Stimulated activated CD8-positive, alpha-beta memory T cell treated with anti-CD3 and anti-CD28 coated beads, Interleukin-7, amount 100 ng/mL, for 24 hours (primary cell): ENCODE data around the gene PSG3.
A peak's percentile ranks its signal among the peaks of the same experiment; 100 is the strongest.
"Not testable (repeated sequence)": the region's sequence is repeated elsewhere in the genome, so short reads cannot be mapped to it uniquely, and the experiment has no call there.

Experiments
- DNase-seq: peaks from one replicate; pipeline ENCODE4 v3.0.0-alpha.2; 2020; ENCODE audit warnings: low read depth

Gene PSG3

GRCh38 chr19:42740381-42740780, at the start of gene PSG3:
Gene PSG3, minus strand, starts transcription at chr19:42740481. Its CDS starts 97 bp downstream, at chr19:42740384.
- DNase-seq: not testable (repeated sequence)

DNA sequence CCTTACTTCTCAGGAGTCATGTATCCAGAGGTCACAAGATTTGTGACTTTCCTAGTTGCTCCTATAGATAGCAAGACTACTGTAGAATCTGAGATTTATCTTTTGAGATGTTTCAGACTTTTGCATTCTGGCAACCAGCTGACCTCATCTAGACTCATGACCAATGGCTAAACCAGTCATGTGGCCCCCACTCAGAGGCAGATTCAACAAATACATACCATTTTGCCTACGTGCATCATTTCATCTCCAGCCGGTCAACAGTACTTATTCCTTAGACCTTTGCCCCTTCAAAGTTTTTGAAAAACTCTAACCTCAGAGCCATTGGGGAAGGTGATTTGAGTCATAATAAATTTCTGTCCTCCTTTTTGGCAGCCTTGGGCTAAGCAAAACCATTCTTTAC, 48.5 kb upstream of the PSG3 start:
- not testable (repeated sequence) for DNase-seq

DNA sequence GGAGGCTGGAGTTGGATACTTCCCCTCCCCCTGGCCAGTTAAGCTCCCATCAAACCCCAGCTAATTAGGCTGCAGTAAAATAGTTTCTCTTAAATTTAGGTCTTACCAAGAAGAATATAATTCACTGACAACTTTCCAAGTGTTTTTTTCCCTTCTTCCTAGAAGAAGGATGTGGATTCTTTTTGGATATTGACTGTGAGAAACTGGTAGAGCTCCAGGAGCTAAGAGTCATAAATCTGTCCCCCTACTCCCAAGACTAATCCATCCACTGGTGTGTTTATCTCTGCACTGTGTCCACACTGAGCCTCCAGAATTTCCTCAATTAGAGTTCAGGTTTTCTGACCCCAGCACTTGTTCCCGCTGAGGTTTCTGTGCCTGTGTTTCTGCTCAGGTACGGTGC, 47.5 kb upstream of the PSG3 start:
- DNase-seq: not testable (repeated sequence)

GRCh38 chr19:42776750-42777612, 36.7 kb upstream of the PSG3 start:
- DNase-seq: peak; percentile 14

- not testable (repeated sequence) for DNase-seq
Measured at GRCh38 chr19:42774510-42775158, 34.4 kb upstream of the PSG3 start.

DNA sequence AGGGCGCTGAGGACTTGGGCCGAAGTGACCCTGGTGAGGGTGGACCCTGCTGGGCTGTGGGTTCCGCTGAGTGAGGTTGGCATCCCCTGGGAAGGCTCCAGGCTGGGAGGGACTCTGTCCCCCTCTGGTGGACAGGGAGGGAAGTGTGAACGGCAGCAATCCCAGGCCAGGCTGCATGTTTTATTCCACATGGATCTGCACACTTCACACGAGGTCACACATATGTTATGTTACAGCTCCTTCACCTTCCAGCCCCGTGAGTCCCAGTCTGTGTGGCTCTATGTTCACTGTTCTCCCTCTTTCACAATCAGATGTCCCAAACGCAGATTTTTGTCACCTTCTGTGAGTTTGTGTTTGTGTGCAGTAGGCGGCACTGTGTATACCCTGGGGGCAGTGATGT, 27.0 kb upstream of the PSG3 start:
- DNase-seq: not testable (repeated sequence)

- not testable (repeated sequence) for DNase-seq
Measured at GRCh38 chr19:42766871-42767270, 26.6 kb upstream of the PSG3 start.

GRCh38 chr19:42764836-42765235, 24.6 kb upstream of the PSG3 start:
- DNase-seq: no peak

DNA sequence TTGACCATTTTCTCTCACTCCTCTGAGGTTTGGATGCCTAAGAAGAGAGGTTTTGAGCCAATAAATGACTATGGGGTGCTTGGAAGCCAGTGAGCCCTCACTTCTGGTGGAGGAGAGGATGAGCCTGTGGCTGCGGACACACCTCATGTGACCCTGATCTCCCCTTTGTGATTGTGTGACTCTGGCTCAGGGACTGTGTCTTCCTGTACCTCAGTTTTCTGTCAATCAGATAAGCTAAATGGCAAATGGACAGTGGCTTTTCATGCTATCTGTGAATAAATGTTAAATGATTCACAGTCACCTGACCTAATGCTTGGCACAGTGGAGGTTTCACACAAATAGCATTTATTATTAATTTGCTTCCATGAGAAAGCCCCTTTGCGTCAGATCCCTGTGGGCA, 22.5 kb upstream of the PSG3 start:
- DNase-seq: no peak

- not testable (repeated sequence) for DNase-seq
Measured at GRCh38 chr19:42761924-42762295, 21.6 kb upstream of the PSG3 start.

DNA sequence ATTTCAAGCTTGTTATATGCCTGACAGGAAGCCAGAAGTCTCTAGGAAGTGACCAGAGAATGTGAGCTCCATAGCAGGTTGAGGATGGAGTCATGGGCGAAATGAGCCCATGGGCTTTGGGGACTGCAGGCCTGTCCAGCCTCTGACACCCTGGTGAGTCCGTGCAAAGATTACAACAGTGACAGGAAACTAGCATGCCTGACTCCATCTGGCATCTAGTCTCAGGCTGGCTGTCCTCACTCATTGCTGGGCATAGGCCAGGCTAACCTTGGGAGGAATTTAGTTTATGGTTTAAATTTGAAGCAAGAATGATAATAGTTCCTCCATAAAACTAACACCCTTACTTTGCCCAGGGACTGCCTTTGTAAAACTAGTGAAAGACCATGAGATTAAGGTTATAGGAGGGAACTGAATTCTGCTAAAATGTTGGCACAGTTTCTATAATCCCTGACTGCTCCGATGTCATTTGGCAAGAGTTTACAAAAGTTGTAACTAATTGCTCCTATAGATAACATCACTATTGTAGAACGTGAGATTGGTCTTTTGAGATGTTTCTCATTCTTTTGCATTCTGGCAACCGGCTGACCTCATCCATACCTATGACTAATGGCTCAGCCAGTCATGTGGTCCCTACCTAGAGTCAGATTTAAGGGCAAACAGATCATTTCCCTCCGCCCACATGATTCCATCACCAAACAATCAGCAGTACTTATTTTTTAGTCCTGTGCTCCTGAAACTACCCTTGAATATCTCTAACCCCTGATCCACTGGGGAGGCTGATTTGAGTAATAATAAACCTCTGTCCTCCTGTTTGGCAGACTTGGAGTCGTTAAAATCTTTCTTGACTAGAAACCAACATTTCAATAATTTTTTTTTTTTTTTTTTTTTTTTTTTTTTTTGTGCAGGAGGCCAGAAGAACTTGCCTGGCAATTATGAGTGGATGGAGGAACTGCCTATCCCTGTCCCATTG, 21.0 kb upstream of the PSG3 start:
- not testable (repeated sequence) for DNase-seq

DNA sequence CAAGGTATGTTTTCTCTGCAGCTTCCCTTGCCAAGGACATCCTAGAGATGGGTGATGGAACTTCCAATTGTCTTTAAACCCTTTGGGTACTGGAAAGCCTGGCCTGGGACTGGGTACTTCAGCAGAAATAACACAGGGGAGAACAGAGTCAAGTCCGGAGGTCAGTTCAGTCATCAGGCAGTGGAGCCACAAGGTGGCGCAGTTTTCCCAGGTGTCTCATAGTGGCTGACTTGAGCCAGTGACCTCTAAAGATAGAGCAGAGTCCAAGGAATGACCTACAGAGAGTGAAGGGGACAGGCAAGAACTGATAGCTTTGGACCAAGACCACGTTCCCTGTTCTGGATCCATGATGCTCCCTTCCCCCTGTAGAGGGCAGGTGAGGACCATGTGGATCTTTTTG, 18.4 kb upstream of the PSG3 start:
- not testable (repeated sequence) for DNase-seq

DNA sequence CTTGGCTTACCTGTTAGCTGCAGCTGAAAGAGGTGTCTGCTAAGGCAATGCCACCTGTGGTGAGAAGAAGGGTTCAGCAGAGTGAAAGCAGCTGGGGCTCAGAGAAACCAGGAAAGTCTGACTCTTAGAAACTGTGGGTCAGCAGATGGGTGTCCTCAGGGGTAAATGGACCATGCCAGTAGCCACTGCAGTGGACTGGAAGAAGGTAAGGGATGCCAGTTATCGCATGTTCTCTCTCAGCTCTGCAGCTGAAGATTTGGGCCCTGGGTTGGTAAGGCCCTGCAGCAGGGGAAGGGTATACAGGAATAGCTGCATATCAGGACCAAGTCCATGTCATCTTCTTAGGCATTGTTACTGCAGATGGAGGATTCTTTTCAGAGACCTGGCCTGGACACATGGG, 12.0 kb upstream of the PSG3 start:
- not testable (repeated sequence) for DNase-seq

DNA sequence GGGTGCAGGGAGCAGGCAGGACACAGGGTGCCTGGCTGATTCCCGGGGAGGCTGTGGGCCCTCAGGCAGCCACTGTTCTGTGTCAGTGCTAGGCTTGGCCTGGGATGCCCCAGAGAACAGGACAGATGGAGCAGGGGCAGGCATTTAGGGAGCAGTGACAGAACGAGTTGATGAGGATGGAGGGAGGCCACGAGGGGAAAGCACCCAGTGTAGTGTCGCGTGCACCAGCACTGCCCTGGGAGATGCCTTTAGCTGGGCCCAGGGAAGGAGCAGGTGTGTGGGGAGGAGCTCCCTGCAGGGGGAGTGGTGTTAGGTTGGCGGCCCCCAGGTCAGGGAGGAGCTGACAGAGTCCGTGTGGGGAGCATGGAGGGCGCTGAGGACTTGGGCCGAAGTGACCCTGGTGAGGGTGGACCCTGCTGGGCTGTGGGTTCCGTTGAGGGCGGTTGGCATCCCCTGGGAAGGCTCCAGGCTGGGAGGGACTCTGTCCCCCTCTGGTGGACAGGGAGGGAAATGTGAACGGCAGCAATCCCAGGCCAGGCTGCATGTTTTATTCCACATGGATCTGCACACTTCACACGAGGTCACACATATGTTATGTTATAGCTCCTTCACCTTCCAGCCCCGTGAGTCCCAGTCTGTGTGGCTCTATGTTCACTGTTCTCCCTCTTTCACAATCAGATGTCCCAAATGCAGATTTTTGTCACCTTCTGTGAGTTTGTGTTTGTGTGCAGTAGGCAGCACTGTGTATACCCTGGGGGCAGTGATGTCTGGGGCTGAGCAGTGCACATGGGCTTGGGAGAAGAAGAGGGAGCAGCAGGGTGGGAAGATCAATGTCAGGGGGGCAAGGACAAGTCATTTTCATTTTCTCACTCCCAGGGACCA, 1.7 kb upstream of the PSG3 start:
- not testable (repeated sequence) for DNase-seq

DNA sequence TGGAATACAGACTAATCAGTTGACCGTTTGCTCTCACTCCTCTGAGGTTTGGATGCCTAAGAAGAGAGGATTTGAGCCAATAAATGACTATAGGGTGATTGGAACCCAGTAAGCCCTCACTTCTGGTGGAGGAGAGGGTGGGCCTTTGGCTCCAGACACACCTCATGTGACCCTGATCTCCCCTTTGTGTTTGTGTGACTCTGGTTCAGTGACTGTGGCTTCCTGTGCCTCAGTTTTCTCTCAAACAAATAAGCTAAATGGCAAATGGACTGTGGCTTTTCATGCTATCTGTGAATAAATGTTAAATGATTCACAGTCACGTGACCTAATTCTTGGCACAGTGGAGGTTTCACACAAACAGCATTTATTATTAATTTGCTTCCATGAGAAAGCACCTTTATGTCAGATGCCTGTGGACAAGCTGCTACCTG, 2.7 kb downstream of the PSG3 start:
- DNase-seq: not testable (repeated sequence)

- not testable (repeated sequence) for DNase-seq
Measured at GRCh38 chr19:42728341-42728740, 11.9 kb downstream of the PSG3 start.

DNA sequence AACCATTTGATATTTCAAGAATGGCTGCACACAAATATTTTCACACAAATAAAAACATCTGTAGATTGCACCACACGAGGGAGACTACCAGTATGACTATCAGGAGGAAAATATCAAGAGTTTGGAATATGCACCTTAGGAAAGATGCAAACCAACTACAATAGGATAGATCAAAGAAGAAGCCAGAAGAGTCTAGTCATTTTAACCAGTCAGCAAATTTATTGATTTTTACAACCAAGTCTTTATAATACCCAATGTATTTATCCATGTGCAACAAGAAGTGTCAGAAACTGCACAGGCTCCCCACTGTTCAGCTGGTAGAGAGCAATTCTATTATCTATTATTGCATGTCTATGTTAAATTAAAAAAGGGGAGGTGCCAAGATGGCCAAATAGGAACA, 26.3 kb downstream of the PSG3 start:
- not testable (repeated sequence) for DNase-seq

- DNase-seq: not testable (repeated sequence)
Measured at GRCh38 chr19:42712753-42713152, 27.5 kb downstream of the PSG3 start.

DNA sequence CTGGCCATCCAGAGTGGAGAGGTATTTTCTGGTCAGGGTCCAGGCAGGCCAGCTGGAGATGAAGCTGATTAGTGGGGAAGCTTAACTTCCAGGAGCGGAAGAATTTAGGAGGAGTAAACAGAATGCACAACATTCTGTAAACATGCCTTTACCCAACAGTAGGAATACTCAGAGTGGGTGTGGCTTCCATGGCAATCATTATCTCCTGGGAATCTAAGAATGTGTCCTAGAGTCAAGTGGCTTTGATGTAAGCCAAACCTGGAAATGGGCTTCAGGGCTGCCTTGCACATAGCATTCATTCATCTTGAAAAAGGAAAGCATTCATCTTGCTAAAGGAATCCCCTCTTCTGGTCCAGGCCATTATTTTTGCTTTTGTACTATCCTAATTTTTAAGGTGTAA, 29.3 kb downstream of the PSG3 start:
- not testable (repeated sequence) for DNase-seq

GRCh38 chr19:42697884-42698283, 42.4 kb downstream of the PSG3 start:
- no peak for DNase-seq
